CD4-positive, alpha-beta T cell treated with Interleukin-1 beta for 1 hour (primary cell): ENCODE data around the gene GAREM1.
"Not testable (repeated sequence)": the region's sequence is repeated elsewhere in the genome, so short reads cannot be mapped to it uniquely, and the experiment has no call there.

Experiments
- DNase-seq, 2 donors: peaks; one replicate each; pipeline ENCODE4 v3.0.0-alpha.2; 2020 to 2022

Gene GAREM1

DNA sequence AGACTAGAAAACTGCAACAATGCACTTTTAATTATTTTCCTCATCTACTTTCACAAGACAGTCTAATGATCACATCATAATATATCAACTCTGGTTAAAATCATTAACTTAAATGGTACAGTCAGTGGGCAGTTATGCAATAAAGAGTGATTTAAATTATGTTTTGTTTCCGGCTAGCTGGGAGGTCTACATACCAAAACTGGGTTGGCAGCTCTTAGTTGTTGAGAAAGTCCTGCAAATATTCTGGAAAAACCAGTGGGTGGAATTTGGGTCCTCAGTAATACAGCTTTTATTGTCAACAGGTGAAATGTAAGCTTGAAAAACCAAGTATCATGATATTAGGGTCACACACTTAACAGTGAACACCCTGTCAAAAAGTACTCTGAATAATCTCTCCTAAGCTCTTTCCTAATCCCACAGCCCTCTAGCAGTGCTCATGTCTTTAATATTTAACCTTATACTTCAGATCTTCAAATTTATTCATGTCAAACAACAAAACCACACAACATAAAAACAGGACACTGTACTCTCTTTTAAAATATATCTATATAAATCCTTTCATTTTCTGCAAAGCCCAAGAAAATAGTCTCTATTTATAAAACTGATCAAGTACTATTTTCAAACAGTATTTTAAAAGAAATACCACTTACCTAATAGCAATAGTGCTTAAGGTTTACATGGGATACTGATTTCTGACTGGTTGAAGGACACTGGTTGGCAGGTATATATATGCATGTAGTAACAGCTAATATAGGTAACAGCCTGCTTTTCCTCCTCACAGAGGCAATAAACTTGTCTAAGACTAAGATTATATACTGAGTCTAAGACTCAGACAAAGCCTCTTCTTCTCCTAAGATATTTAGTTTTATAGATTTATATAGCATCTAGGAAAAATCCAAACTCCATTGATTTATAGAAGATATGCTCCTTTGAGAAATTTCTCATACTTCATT is 103.8 kb downstream of the GAREM1 start:
- DNase-seq, result no peak

DNA sequence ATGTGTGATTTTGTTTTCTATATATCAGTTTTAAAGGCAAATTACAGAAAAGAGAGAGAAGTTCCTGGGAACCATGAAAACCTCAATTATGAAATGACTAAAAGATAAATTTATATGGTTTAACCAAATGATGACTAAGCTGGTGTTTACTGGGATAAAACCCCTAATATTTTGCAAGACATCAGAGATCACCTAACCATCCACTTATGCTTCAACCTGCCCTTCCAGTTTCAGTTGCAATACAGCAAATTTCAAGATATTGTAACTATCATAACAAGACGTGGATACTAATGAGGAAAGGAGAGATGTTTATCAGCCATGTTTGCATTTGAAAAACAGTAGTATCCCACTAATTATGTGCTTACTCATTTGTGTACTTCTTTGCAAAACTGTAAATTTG is 108.2 kb downstream of the GAREM1 start:
- no peak for DNase-seq

DNA sequence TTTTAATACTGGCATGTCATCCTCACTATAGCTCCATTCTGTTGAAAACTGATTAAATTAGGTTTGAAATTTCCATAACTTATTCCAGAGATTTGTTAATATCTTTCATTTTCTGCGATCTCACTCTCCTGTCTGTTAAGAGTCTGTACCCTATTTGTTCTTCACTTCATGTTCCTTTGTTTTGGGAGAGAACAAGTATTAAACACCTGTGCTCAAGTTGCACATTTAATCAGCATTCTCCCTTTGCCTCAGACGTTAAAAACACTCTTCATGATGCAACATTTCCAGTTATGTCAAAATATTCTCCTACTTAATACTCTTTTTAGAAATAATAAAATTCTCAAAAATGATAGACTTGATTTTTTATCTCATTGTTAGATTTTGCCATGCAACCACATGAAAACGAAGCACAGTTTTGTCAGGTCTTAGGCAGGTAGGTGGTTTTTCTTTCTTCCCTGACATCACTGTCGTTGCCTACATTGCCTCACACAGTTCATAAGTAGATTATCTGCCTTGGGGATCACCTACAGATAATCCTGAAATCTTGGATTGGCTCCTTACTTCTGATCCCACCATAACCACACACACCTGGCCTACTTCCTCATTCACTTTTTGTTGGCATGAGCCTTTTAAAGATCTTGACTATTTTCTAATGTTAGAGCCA is 109.9 kb downstream of the GAREM1 start:
- DNase-seq, result no peak

DNA sequence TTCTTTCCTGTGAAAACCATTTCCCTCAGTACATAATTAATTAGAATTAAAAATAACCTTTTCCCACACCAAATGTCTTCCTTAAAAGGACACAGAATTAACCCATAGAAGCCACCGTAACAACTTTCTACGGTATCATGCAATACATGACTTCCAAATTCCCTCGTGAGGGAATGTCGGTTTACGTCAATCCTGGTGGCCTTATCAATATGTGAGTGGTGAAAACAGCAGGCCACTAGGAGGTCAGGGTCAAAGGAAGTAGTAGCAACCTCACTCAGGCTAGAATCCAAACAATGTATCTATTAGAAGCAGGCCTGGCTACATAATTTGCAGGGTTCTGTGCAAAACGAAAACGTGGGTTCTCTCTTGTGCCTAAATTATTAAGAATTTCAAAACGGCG is 112.2 kb downstream of the GAREM1 start:
- DNase-seq, result no peak

DNA sequence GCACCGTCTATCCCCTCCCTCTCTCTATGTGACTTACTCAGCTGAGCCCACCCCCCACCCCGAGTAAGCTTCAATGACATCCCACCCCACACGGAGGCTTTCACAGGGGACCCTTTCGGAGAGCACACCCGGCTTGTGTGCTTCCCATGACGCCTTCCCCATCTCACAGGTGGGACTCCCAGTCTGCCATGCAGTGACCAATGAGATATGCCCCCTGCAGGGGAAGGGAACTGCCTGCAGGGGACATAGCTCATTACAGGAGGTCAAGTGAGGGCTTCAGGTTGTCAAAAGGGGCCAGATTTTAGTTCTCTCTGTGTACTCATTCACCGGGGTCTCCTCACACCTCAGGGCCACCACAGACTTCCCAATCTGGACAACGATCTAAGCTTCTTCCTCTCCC is 112.6 kb downstream of the GAREM1 start:
- DNase-seq, result no peak

DNA sequence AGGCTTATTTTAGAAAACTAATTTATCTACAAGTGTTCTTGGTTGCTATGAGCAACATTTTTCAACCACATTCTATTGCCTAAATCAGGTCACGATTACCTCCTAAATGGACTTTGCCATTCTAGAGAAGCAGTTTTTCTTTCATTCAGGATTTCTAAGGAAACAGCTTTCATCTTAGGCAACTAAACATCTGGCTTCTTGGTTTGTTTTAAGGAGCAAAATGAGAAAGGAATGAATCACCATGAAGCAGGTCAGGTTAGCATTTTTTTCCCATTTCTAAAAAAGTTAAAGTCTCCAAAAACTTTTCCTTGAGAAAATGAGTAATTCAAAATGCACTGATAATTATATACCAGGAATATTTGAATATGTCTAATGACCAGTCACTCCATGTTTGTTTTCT is 114.8 kb downstream of the GAREM1 start:
- no peak for DNase-seq

DNA sequence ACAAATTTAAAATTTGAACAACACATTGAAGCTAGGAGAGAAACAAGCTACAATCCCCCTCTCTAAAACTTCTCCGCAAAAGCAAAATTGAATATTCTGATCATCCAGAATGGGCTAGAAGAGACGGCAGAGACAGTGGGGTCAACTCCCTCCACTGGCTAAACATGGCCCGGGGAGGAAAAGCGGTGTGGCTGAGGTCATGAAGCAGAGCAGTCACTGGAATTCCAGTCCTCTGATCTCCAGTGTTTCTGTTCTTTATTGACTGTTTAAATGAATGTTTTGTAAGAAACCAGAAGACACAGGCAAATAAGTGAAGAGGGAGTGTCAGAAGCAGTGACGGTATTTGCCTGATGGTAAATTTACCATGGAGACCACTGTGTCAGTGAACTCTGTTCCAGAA is 116.2 kb downstream of the GAREM1 start:
- no peak for DNase-seq

DNA sequence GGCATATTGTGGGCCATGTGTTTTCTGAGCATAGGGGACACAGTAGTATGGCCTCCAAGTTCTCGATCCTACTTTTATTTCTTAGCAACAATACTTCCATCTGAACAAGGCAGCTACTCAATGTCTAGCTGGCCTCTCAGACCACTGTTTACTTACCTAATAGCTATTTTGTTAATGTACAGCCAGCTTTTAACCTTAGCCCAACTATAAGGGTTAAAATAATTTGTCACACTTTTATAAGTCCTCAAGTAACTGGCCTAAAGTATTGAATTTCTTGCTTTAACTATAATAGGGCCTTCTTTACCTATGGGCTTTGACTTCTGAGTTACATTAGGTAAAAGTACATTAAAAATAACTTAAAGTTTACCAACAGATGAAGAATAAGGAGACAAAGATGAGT is 117.4 kb downstream of the GAREM1 start:
- no peak for DNase-seq

DNA sequence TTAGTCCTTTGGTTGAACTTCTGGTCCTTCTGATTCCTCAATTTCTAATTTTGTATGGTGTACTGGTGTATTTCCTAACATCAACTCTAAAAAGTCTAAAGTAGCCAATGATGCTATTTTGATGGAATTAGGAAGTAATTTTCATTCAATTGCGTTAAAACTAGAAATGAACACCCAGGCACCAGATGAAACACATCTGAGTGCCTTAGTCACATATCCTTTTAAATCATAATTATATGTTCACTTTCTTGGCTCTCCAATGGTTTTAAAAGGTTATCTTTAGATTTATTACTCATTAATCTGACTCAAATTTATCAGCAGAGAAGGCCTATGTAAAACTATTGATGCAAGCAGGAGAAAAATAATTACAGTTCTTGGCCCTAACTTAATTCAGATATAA is 119.7 kb downstream of the GAREM1 start:
- DNase-seq, result no peak

DNA sequence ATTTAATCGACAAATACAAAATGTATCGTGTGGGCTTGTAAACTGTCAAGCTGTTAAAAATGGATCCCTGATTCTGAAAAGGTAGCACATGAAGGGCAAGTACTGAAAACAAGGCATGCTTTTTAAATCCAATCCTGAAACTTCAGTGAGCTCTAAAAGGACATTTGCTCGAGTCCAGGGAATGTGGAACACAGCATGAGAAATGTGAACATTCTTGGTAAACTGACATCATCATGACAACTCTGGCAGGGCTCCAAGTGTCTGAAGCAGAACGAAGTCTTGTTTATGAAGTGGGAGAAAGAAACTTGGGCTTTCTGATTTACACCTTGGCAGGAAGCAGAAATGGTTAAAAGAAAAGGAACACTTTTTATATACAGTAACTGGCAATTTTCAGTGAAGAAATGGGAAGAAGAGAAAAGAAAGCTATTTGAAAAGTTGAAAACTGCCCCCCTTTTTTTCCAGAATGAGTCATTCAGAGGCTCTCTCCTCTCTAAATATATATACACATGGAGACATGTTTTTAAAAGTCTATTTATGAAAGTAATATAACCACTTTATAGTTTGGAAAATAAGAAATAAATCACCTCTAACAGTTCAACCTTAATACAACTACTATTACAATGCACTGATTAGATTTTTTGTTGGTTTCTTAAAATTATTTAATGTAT is 120.8 kb downstream of the GAREM1 start:
- DNase-seq, result no peak

DNA sequence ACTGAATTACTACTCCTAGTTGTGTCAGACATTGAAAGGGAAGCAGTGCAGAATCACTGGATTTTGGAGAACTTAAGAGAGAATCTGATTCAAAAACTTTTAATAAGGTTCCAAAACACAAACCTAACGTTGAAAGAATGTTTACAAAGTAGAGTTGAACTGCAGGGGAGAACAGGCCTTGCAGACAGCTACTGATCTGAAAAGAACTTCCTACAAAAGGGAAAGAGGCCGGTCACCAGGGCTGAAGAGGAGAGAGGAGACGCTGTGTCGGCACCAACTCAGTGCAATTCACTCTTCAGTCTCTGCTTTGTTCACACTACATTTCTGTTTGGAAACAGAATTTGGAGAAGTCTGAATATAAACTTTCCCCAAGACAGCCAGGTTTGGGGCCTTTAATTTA is 124.0 kb downstream of the GAREM1 start:
- DNase-seq, result no peak

DNA sequence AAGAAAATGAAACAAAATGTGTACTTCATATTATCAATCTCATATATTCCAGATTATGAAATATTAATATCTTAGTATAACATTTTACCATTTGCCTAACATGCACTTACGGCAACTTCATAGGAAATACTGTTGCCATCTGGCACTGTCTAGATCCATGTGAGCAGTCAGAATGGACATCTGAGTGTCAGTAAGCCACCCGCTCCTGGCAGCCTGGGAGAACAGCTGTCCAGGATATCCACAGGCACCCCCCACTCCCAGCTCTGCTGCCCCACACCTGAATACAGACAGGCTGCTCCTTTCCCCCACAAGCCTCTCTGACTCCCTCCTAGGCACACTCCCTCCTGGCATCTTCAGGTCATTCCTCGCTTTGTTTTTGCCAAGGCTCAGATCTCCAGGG is 127.0 kb downstream of the GAREM1 start:
- no peak for DNase-seq

DNA sequence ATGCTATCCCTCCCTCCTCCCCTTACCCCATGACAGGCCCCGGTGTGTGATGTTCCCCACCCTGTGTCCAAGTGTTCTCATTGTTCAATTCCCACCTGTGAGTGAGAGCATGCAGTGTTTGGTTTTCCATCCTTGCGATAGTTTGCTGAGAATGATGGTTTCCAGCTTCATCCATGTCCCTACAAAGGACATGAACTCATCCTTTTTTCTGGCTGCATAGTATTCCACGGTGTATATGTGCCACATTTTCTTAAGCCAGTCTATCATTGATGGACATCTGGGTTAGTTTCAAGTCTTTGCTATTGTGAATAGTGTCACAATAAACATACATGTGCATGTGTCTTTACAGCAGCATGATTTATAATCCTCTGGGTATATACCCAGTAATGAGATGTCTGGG is 129.6 kb downstream of the GAREM1 start:
- not testable (repeated sequence) for DNase-seq

DNA sequence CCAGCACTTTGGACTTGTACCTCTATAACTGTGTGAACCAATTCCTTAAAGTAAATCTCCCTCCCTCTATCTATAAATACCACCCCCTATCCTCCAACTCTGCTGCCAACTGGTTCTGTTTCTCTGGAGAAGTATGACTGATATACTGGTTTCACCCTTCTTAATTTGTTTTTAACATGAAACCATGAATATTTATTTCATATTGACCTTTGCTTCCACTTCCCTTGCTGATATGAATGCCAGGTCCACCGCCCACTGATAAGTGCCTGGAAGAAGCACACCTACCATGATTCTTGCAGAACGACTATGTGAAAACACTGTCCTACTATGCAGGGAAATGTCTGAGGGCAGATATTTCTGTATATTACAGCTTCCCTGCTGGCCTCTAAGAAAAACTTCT is 131.6 kb downstream of the GAREM1 start:
- no peak for DNase-seq

DNA sequence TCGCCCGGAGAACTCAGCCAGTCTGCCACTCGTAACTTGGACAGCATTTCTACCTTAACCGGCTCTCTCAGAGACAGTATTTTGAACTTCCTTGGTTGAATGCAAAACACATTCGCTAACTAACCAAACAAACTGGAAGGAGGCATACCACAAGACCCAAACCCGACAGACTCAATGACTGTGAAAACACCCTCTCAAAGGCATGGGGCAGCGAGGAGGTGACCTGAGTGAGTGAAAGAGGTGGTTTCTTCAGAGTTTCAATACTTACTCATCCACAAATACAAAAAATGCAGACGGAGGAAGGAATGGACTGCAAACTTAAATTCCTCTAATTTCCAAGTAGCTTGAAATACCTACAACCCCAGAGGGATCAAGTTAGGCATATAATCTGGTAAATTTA is 132.9 kb downstream of the GAREM1 start:
- DNase-seq, result no peak

DNA sequence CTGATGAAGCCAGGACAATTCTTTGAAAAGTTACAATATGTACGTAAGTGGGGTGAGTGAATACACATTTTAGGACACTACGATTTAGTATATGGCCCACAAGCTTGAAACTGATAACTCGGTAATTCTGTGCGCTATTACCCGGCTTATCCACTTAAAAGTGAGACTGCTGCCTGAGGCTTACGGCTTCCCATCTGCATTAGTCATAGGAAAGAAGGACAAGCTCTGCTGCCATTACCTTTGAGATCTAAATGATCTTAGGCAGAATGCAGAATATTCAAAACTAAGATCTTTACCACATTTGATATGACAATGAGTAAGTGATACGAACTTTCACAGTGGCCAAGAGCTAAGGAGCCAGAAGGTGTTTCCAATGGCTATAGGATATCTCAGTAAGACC is 133.3 kb downstream of the GAREM1 start:
- DNase-seq, result no peak

DNA sequence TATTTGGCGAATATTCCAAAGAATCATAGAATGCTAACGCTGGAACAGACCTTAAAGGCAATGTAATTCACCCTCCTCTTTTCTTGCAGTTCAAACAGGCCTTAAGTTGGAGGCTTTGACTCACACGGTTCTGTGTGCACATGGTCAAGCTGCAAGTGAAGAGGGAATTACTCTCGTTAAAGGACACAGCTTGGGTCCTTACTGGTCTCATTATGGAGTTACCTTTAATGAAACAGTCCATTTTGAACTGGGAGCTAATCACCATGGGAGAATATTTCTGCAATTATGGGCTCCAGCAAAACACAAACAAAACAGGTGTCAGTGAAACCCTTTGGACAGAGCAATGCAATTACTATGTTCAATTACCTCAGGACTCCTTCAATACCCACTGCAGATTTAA is 135.5 kb downstream of the GAREM1 start:
- DNase-seq, result no peak

DNA sequence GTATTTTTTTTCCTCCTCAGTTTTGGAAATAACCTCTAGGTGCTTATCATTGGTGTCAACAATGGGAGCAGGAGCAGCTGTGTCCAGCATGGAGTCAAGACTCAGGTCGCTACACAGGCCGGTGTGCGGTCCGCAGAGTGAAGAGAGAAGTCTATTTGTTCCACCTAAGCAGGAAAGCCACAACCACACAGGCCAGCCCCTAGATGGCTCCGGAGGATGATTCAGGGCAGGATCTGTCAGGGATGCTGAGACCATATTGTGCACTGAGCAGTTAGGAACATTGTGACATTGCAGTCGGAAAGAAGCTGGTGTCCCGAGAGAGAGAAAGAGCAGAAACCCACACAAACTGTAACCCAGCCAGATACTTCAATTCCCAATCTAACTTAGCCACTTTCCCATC is 136.9 kb downstream of the GAREM1 start:
- no peak for DNase-seq

DNA sequence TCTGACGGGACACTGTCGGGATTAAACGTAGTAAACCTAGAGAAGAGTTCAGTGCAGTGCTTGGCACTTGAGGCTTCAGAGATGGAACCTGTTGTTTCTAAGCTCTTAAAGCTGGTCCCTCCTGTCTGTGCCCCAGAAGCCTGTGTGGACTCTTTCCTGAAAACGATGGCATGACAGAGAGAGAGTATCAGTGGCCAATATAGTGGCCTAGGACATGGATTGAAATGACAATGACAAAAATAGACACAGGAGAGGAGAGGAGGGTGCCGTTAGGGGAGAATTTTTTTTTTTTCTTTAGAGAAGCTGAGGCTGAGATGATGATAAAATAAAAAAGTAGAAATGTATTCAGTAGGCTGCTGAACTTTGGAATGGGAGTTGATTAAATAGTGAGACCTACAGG is 138.0 kb downstream of the GAREM1 start:
- DNase-seq, result no peak

DNA sequence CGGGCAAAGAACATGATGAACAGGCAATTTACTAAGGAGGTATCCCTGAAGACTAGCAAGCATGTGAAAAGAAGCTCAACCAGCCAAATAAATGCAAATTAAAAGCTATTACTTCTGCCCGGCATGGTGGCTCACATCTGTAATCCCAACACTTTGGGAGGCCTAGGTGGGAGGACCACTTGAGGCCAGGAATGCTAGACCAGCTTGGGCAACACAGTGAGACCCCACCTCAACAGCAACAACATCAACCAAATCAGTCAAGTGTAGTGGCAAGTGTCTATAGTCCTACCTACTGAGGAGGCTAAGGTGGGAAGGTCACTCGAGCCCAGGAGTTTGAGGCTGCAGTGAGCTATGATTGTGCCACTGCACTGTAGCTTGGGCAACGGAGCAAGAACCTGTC is 141.7 kb downstream of the GAREM1 start:
- no peak for DNase-seq

DNA sequence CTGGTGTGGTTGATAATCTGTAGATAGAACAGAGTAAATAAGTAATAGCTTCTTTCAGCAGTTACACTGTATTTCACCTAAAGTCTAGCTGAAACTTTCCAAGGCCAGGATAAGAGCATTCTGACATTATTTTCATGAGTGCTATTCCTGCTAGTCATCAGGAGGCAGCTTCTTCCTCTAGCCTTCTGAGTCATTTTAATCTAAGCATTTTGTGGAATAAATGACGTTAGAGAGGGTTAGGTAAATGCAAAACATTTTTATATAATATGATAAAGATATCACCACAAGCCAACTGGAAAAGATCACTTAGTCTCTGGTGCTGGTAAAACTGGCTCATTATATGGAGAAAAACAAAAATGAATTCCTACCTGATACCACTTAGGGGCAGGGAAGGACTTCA is 142.3 kb downstream of the GAREM1 start:
- no peak for DNase-seq

DNA sequence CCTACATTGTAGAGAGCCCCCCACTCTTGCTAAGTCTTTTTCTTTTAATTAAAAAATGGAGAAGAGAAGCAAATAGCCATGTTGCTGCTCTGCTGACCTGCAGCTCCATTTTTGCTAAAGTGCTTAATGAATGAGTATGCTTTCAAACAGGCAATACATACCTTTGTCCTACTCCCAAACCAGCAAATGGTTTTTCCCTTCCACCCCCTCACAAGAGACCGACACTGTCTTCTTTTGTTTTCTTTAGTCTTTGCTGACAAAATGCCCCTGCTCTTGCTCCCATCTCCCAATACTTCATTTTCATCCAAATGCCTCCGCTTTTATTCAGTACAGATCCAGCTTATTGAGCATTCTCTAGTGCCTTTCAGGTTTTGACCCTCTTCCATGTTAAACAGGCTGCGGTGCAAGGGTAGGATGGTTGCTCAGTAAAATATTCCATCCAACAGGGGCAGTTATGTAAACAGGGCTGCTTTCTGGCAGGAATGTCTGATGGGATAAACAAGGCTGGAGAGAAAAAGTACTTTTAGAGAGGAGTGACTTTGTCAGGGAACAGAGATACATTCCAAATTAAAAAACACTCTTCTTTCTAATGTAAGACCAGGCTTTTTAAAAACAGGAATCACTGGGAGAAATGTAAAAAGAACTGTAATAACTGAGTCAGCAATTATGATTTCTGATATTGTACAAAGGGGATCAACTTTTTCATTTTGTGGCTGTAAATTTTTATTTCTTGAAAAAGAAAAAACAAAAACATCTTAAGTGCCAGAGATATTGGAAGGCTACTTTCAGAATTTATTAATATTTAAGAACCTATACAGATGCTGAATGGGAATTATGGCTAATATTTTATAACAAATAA is 144.0 kb downstream of the GAREM1 start:
- DNase-seq, result no peak

DNA sequence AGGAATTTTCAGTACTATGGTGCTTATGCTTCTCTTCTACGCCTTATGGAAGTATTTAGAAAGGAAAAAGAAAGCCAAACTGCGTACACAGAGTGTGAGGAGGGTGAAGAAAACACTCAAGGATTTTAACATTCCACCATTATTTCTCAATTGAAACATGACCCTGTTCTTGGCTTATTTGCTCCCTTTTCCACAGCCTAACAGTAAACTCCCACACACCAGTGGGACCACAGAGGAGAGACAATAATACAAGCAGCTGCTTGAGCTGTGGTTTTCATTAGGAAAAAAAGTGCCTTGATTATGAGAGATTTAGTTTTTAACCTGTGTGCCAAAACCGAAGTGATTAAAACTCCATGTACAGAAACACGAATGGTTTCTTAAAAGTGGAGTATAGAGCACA is 146.5 kb downstream of the GAREM1 start:
- no peak for DNase-seq
